GM19238 (cell line): ENCODE data around the gene CASZ1.

Experiments
- DNase-seq: peaks from one replicate; pipeline ENCODE4 v3.0.0; 2011; ENCODE audit warnings: low spot score; ENCODE audit not compliant: insufficient read length

The CASZ1 gene

DNA sequence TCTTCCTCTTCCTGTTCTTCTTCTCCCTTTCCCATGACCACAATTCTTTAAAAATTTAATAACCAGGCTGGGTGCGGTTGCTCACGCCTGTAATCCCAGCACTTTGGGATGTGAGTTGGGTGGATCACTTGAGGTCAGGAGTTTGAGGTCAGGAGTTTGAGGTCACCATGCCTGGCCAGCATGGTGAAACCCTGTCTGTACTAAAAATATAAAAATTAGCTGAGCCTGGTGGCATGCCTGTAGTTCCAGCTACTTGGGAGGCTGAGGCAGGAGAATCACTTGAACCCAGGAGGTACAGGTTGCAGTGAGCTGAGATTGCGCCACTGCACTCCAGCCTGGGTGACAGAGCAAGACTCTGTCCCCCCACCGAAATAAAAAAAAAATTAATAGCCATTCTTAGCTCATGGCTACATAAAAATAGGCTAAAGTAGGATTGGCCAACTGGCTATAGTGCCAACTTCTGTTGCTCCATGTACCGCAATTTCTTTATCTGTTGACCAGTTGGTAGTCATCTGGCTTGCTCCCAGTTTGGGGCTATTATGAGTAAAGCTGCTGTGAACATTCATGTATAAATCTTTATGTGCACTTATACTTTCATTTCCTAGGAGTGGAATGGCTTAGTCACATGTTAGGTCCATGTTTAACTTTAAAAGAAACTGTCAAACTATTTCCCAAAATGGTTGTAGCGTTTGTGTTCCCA lies 185.4 kb downstream of the CASZ1 start:
- no peak for DNase-seq

DNA sequence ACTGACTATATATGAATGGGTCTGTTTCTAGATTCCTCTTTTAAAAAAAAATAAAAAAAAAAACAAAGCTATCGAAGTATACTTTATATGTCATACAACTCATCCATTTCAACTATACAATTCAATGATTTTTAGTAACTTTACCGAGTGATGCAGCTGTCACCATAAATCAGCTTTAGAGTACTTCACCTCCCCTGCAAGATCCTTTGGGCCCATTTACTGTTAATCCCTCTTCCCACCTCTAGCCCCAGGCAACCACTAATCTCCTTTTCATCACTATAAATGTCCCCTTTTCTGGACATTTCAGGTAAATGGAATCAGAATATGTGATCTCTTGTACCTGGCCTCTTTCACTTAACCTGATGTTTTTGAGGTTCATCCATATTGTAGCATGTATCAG lies 187.8 kb downstream of the CASZ1 start:
- DNase-seq, result no peak

DNA sequence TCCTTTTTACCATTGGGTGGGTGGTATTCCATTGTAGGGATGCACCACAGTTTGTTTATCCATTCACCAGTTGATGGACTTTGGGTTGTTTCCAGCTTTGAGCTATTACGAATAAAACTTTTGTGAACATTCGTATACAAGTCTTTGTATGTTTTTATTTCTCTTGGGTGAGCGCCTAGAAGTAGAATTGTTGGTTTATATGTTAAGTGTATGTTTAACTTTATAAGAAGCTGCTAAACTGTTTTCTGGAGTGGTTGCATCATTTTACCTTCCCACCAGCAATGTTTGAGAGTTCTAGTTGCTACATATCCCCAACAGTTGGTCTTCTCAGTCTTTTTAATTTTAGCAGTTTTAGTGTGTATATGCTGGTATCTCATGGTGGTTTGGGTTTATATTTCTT lies 189.2 kb downstream of the CASZ1 start:
- no peak for DNase-seq

DNA sequence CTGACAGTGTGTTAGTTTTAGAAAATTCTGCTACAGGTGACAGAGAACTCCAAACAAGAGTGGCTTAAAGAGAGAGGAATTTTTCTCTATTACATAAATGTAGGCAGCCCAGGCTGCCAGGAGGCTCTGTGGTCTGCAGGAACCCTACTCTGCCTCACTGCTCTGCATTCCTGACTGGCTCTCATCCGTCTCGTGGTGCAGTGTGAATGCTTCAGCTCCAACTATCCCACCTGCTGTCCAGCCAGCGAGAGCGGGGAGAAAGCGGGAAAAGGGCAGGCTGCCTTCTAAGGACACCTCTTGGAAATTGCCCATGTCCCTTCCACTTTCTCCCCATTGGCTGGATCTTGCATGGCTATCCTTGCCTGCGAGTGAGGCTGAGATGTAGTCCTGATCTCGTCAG lies 190.4 kb downstream of the CASZ1 start:
- no peak for DNase-seq

DNA sequence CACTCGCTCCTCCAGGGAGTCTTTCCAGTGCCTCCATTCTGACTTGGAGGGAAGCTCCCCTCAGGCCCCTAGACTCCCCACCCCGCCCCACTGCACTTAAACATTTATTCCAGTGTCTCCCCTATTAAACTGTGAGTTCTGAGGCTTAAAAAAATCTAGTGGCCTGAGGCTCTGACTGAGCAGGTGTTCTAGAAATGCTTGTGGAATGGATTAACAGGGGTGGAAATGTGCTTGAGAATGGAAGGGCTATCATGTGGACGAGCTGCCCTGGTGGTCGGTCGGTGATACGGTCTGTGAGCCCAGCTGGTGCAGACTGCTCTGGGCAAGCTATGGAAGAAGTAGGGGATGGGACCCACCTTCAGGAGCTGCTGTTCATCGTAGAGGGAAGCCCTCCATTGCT lies 191.5 kb downstream of the CASZ1 start:
- no peak for DNase-seq

DNA sequence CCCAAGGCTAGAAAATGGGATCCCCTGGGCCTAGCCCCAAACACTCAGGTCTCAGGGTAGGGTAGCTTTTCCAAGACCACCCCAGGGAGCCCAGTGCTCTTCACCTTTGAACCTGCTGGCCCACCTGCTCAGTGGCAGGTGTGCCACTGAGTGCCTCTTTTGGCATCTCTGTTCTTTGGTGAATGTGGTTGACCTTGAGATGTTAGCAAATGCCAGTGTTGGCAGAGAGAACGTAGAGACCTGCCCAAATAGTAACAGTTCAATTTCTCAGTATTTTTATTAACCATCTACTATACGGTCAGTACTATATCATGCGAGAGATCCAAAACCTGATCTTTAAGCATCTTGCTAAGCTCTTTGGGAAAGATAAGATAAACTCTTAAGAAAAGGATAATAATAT lies 193.5 kb downstream of the CASZ1 start:
- DNase-seq, result no peak

DNA sequence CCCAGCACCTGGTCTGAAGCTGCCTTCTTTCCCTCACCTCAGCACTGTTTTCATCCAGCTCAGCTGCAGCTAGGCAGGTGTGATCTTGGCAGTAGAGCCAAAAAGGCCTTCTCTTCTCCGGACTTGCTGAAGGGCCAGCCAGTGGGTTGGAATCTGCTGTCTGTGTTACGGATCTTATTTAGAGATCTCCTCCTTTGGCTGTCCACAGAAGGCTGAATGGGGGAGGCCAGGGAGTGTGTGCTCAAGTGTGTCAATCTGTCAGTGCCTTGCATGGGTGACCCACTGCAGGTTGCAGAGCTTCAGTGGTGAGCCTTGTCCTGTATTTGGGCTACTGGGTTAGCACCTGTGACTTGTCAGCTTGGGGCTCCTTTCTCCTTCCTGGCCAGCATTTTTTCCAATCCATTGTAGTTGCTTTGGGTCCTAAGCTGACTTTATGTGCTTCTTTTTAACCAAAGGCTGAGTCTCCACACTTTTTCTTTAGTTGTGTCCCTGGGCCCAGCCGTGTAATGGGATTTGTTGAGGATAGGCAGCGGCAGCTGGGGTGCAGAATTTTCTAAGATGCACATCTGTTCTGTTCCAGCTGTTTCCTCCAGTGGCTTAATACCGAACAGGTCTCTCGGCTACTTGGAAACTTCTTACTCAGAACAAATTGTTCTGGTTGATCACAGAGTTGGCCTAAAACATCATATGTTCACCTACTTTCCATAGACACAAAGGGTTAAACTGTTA lies 194.9 kb downstream of the CASZ1 start:
- DNase-seq, result no peak

DNA sequence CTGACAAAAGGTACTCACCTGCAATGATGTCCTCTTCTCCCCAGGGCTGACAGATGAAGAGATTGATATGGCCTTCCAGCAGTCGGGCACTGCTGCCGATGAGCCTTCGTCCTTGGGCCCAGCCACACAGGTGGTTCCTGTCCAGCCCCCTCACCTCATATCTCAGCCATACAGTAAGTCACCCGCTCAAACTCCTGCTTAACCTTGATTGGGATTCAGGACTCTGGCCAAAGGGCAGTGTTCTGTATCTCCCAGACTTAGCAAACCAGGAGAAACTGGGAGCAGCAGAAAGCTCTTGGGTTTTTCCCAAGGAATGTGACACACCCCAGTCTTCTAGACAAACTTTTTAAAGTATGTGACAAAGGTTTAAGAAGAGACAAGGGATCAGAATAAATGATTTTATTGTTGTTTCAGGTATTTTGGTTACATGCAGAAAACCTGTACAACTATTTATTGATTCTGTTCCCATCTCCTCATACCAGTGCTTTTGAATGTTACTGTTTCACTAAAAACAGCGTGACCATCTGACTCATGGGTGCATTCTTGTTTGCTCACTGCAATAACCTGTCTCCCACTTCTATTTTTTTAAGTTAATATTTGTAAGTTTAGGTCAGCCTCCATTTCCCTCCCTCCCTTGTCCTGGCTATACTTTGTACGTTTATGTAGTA lies 197.1 kb downstream of the CASZ1 start:
- DNase-seq, result no peak

DNA sequence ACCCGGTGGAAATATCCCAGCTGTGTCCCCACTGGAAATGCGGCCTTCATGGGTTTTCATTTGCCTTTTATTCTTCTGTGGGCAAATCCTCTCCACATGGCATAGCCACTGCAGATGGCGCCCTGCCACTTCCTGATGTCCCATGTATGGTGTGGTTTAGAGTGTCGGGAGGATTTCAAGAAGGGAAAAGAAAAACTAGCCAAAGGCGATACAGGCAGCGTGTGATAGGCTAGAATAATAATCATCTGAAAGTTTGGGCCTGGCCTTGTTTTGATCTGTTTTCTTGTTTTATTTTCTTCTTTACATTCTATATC lies 198.1 kb downstream of the CASZ1 start:
- no peak for DNase-seq

DNA sequence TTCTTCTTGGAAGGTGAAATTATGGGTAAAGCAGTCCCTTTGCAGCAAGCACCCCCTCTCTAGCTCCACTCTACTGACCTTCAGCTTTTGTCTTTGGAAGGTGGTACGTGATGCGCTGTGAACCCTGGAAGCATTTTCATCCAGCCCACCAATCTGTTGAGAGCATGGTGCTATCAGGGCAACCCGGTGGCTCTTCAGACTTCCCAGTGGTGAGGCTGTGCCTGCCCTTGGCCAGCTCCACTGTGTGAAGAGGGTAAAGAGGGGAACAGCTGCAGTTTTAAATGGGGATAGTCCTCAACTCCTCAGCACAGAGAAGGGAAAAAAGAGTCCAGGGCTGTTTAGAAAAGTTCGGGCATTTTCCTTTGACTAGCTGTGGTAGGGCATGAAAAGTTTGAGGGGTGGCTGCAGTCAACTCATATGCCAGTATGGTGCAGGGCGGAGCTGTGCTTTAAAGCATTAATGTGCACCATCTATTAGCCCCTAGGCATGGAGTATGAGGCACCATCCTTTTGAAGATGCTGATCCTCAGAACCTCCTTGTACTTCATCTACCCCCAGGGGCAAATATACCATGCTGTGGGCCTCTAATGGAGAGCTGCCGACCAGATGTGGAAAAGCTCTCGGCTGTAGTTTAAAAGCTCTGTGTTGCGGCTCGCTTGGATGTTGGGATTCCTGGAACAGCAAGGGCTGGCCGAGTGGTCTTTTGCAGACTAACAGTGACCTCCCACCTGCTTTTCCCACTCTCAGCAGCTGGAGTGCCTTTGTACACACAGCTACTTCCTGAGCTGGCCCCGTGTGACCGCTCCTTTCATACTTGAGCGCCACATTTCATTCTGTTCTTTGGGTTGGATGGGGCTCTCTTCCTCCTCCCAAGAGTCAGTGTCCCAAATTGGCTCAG lies 198.7 kb downstream of the CASZ1 start:
- DNase-seq, result no peak

DNA sequence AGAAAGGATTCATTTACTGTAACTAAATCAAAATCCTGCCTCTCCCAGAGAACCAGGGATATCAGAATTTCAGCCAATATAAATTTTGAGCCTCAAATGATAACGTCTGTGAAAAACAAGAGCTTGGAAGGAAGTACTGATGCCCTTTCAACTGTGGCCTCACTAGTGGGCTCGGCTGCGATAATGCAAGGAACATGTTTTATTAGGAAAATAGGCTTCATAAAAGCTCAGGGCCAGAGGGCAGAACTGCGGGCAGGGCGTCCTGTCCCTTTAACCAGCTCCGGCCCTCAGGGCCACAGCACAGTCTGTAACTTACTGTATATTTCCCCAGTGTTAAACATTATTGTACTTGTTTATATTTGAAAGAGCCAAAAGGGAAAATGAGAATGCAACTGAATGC lies 199.7 kb downstream of the CASZ1 start:
- DNase-seq, result no peak

DNA sequence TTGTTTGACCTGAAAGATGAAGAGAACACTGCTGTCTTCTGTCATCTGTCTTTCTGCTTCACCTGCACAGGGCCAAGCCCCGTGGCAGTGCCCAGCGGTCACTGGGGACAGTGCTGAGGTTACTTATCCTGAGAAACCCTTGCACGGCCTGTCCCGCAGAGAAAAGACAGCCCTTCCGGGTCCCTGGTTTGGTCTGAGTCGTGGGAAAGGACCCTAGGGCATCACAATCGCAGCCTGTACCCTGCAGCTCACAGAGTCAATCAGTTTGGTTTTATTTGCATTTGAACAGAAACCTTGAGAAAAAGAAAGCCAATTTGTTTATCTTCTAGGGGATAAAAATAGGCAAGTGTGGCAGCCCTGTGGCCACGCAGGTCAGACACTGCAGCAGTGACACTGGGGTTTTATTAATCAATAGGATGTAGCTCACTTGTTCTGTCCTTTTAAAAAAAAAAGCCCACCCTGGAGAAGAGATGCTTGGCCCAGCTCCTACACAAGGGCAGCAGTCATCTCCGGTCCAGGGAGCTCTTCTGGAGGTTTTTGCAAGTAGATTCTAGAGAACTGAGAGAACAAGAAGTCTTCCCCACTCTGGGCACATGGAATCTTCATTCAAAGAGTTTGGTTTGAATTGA lies 201.7 kb downstream of the CASZ1 start:
- no peak for DNase-seq

DNA sequence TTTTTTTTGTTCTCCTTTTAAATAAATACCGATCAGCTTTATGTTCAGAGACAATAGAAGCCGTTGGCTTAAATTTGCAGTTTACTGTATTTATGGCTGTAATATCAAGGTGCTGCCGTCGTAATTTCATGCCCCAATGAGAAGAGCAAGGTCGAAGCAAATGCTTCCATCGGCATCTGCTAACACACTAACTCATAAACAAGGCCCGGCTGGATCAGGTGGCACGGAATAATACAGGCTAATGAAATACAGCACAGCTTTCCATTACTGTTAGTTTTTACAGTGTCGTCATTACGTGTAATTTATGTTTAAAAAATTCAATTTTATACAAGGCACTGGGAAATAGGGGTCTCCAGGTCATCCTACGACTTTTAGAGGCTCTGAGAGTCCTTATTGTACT lies 202.7 kb downstream of the CASZ1 start:
- no peak for DNase-seq

DNA sequence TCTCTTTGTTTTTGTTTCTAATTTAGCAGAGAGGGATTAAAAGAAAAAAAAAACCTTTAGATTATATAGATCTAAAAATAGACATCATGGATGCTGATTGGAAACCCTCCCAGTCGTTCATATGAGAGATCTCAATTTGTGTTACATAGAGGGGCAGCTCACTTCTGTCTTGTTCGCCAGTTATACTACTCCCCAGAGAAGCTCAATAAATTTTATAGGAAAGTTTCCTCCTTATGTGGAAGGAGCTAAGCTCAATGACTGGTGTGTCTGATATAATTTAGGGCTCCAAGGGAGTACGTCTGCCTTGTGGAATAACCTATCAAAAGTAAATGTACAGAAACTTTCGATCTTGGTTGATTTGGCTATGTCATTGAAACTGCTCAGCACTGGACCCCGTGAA lies 204.1 kb downstream of the CASZ1 start:
- no peak for DNase-seq

DNA sequence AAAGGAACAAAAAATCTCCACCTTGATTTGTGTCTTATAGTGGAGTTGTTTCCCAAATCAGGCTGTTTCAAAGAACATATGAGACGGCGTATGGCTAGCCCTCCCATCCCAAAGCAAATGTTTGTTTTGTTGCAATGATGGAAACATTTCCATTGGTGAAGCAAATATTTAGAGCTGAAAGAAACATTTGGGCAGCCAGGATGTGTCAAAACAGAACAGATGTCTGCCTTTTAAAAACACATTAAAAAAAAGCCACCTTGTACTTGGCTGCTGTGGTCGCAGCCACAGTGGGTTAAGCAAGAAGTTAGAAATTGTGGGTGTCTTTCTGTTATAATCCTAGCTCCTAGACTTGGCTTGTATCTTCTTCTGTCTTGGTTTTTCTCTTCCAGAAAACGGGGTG lies 205.4 kb downstream of the CASZ1 start:
- no peak for DNase-seq

DNA sequence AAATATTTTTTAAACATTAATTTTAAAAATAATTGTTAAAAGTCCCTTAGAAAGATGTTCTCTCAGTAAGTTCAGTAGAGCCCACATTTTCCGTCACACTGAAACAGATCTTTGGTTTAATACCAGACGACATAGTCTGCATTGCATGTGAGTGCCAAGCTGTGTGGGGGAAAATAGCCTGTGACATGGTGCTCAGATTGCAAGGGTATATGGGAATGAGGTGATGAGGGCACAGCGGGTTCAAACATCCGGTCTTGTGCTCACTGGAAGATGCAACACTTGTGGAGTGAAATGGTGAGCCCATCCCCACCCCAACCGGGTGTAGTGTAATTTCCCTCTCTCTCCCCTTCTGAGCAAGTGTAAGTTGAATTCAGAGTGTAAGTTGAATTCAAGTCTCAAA lies 207.4 kb downstream of the CASZ1 start:
- DNase-seq, result no peak

DNA sequence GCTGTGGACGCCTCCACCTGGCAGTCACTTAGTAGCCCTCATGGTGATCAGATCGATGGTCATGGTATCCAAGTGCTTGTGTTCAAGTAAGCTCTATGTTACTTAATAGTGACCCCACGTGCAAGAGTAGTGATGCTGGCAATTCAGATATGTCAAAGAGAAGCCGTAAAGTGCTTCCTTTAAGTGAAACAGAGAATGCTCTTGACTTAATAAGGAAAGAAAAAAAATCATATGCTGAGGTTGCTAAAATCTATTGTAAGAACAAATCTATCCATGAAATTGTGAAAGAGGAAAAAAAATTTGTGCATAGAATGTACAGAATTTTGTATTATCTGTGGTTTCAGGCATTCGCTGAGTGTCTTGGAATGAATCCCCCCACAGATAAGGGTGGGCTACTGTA lies 207.8 kb downstream of the CASZ1 start:
- no peak for DNase-seq
